ENCODE data around the gene BCL7B. TPM values are rescaled to one million over a fixed set of nuclear protein-coding genes. Genes with fewer than 3 reads are reported as not detected.
"Not testable (repeated sequence)": the region's sequence is repeated elsewhere in the genome, so short reads cannot be mapped to it uniquely, and the experiment has no call there.

The BCL7B gene
- 69.4 and 83.5 TPM in 2 replicates for total RNA-seq
- 74.0 TPM for polyA plus RNA-seq (2012)

DNA sequence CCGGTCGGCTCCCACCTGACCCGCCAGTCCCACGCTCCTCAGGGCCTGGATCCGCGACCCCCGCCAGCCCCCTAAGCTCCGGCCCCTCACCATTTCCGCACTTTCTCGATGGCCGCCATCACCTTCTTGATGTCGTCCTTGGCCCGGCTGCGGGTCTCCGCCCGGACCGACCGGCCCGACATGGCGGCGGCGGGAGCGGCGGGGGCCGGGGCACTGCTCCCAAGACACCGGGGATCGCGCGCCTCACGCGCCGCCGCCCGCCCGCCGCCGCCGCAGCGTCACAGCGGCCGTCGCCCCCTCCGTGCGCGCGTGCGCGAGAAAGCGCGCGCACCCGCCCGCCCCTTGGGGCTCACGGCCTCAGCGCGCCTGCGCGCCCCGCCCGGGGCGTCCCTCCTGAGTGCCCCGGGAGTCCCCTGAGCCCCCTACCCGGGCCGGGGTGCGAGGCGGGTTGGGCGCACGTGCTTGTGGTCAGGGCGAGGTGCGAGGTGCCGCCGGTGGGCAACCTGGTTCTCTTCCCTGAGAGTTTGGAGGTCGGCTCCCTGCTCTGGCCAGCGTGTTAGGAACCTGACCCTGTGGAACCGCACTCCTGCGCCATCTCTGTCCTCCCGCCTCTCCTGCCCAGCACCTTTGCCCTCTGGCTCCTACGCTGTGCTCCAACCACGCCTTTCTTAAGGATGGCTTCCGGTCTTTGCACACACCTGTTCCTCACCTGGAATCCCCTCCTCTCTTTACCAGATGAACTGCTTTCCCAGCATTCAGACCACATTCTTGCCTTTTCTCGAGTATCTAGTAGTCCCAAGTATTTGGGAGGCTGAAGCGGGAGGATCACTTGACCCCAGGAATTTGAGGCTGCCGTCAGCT, at the start of gene BCL7B:
BCL7B (minus strand) TSS at position 294 of the 861 bp plus-strand sequence; CDS start at position 182, 112 bp downstream.
- peak; percentile 82 for DNase-seq (ENCODE audit: low read depth)

DNA sequence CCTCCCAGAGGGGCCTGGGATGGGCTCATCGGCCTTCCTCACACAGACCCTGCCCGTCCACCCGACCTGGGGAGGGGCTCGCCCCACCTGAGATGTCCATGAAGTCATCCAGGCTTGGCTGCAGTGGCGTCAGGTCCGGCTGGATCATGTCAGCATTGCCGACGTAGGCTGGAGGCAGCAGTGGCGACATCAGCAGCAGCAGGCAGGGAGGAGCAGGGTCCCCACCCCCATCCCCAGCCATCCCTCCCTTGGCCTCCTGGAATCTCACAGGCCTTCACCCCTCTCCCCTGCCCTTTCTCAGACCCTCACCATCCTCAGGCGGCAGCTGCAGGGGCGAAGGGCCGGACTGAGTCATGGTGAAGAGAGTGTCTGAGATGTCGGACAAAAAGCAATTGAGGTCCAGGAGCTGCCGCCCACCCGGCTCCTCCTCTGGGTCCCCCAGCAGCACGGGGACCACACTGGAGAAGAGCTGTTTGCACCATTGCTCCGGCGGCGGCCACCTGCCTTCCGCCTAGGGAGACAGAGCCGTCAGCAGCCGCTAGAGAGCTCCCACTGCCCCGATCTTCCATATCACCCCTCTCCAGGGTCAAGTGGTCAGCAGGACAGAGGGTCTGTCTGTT, 48.2 kb upstream of the BCL7B start:
- DNase-seq (ENCODE audit: low read depth), result no peak

DNA sequence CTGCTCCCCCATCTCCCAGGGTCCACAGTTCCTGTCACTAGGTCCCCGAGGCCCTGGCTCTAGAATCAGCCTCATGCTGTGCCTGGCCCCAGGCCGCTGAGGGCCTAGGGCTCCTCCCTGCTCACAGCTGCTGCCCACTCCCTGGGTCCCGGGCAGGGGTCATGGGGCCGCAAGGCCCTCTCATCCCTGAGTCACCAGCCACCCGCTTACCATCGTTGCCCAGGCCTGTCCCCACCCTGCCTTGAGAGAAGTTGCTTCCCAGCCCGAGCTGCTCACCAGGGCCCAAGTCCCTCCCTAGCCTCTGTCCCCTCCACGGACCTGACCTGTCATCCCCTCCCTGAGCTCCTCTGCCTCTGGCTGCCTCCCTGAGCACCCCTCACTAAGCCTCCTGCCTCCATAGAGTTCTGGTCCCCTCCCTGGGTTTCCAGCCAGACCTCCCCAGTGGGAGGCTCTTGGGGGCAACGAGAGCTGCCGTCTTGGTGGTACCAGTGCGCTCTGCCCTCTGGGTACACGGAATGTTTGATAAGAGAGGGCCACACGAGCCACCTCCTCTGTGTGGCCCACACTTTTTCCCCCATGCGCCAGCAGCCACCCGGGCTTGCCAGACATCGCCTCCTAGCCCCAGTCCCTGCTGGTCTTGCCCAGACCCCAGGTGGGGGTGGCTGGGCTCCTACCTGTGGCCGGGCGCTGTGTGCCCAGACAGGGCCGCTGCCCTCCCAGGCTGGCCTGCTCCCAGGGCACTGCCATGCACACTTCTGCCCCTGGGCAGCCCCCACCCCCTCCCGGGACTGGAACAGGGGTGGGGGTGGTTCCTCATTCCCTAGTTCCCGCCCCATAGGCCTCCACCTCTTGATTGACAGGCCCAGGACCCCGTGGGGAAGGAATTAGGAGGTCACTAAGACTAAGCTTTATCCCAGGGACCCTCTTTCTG, 45.5 kb upstream of the BCL7B start:
- DNase-seq (ENCODE audit: low read depth), result peak; percentile 94

DNA sequence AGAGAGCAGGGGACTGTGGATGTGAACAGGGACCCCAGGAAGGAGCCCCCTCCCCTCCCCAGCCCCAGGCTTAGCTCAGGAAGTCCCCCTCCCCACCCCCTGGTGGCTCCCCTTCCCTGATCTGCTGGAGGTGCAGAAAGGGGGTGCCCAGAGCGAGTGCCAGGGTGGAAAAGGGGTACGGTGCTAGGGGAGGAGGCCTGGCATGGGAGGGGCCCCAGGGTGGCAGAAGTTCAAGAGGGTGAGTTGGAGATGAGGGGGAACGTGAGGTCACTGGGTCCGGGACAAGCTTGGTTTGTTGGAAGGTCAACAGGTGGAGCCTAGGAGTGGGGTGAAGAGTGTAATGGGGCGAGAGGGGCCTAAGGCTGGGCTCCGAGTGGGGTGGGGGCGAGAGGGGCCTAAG, 42.4 kb upstream of the BCL7B start:
- no peak for DNase-seq (ENCODE audit: low read depth)

DNA sequence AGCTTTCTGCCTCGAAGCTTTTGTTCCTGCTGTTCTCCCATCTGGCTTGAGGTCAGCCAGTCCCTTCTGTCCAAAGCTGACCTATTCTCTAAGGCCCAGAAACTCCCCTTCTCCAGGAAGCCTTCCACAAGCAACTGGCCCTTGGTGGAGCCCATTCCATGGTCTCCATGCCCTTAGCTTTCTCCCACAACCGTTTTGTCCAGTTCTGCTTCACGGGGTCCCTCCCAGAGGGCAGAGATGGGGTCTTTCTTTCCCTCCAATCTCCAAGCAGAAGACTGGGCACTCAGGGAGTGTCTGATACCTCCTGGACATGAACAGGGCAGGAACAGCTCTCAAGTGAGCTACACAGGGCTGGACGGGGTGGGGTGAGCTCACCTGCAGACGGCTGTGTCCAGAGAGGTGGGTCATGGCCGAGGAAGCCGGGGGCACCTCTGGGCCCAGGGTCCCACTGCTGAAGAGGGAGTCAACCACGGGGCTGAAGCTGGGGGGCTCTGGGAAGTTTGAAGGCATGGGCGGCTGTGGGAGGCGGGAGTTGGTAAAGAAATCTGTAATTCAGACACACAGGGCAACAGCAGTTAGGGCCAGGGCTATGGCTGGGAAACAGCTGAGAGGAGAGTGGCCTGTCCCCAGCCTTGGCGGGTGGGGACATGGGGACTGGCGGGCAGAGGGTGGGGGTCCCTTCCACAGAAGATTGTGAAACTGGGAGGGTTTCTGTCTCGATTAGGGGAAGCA, 41.8 kb upstream of the BCL7B start:
- DNase-seq (ENCODE audit: low read depth), result no peak

DNA sequence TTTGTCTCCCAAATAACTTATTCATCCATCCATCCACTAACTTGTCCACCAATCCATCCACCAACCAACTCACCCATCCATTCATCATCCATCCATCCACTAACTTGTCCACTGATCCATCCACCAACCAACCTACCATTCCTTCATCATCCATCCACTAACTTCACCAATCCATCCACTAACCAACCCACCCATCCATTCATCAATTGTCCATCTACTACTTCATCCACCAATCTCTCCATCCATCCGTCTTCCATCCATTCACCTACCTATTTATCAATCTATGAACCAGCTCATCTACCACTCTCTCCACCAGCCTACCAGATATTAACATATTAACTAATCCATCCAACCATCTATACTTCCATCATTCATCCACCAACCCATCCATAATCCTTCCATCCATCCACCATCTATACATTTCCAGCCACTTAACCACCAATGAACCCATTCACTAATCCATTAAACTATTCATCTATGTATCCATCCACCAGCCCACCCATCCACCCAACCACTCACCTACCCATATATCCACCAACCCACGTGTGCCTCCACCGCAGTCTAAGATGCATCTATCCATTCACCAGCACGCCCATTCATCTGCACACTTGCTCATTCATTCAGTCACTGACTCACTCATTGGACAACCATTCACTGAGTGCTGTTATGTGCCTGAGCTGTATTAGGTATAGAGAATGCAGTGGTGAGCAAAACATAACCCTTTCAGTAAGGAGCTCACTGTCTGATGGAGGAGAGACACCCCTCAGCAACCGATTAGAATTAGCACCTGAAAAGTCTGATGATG, 40.7 kb upstream of the BCL7B start:
- no peak for DNase-seq (ENCODE audit: low read depth)

DNA sequence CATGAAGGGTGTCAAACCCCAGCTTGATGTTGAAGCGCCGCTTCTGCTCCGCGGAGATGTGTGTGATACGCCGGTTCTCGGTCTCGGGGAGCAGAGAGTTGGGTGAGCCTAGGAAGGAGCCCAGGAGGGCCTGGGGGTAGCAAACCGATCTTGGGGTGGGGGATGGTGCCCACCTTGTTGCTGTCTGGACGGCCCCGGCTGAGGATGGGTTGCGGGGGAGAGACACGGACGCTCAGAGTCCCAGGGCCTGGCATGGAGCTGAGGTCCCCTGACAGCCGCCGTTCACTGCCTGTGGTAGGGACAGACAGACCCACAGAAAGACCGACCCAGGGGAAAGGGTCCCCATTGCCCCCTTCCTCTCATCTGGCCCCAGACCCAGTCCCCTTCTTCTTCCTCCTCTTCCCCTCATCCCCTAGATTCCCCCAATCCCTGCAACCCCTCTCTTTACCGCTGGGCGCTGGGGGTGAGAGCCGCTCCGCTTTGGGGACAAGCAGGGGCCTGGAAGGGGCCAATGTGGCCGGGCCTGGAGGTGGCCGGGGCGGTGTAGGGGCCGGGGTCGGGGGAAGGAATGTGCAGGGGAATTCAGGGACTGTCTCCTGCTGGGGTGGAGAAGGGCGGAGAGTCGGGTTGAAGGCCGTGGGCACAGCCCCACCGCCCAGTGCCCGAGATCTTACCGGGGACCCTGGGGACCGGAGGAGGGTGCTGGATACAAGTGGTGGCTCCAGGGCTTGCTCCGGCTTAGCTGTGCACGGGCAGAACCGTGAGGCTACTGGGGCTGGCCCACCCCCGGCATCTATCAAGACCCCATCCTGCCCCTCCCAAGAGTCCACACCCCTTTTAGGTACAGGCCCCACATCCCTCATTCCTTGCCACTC, 38.9 kb upstream of the BCL7B start:
- DNase-seq (ENCODE audit: low read depth), result no peak

DNA sequence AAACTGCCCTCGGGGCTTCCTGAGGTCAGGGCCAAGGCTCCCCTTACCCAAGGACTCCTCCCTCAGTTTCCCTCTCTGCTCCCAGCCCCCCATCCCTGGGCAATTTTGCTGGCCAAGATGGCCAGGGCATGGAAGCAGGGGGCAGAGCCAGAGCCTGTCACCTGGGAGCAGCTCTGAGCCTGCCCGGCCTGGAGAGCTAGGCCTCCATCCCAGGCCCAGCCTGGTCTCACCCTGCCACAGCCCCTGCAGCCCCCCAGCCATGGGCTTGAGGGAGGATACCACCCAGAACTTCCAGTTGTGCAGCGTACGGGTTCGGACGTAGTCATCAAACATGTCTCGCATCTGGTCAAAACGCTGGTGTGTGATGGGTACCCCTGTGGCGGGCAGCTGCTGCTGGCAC, 37.9 kb upstream of the BCL7B start:
- no peak for DNase-seq (ENCODE audit: low read depth)

DNA sequence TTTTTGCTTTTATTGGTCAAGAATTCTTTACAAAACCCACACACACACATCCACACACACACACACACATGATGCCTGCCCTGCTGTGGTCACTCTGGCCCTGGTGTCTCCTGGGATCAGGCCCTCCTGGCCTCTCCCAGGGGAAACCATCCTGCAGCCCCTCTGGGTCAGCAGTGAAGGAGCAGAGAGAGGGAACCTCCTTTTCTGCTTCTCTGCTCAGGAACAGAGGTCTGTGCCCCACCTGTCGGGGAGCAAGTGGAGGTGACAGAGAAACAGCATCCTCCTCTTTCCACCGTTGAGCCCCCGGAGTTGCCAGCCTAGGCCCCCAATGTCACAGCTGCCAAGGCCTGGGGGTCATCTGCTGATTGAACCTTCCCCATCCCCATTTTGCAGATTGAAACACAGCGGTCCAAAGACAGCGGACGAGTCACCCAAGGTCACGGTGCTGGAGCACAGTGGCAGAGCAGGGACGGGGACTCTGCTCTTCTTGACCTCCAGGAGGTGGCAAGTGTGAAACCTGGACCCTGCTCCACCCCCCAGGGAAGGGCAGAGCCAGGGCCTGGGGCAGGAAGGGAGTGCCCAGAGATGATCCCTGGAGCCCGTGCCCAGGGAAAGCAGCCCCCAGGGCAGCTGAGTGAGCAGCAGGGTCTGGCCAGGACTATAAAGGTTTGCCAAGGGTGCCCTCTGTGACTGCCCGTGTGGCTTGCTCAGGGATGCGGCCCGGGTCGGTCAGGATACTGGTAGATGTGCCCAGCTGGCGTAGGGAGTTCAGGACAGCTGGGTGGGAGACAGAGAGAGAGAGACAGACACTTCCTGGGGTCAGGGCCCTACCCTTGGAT, 35.9 kb upstream of the BCL7B start:
- DNase-seq (ENCODE audit: low read depth), result no peak

DNA sequence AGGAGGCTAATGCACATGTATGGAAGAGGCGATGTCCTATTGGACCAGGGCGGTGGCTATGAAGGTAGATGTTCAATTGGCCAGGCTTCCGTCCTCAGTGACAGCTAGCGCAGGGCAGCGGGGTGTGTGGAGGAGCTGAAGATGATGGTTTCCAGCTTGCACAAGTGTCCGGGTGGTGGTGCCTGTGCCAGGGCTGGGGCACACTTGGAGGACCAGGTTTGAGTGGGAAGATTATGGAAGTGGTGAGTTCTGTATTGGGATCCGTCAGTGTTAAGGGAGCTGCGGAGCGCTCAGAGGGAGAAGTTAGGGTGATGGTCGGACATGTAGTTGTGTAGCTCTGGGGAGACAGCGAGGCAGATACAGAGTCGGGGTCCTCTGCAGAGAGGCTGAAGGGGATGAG, 29.4 kb upstream of the BCL7B start:
- DNase-seq (ENCODE audit: low read depth), result no peak

DNA sequence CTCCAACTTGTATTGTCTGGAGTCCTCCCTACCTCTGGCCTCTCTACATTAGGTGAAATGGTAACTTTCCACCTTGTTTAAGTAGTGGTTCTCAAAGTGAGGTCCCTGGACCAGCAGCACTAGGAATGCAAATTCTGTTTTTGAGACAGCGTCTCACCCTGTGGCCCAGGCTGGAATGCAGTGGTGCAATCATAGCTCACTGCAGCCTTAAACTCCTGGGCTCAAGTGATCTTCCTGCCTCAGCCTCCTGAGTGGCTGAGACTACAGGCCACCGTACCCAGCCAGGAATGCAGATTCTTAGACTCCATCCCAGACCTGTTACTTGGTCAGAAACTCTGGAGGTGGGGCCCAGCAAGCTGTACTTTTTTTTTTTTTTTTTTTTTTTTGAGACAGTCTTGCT, 27.7 kb upstream of the BCL7B start:
- DNase-seq (ENCODE audit: low read depth), result no peak

DNA sequence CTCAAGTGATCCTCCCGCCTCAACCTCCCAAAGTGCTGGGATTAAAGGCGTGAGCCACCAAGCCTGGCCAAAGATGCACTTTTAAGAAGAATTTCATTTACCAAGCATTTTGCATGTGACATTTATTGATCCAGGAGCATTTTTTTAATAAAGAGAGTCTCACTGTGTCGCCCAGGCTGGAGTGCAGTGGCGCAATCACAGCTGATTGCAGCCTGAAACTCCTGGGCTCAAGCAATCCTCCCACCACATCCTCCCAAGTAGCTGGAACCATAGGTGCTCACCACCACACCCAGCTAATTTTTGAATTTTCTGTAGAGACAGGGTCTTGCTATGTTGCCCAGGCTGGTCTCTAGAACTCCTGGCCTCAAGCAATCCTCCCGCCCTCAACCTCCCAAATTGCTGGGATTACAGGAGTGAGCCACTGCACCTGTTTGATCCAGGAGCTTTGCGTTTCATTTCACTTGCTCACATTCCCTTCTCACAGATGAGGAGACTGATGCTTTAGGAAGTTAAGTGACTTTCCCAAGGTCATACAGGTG, 25.2 kb upstream of the BCL7B start:
- no peak for DNase-seq (ENCODE audit: low read depth)

DNA sequence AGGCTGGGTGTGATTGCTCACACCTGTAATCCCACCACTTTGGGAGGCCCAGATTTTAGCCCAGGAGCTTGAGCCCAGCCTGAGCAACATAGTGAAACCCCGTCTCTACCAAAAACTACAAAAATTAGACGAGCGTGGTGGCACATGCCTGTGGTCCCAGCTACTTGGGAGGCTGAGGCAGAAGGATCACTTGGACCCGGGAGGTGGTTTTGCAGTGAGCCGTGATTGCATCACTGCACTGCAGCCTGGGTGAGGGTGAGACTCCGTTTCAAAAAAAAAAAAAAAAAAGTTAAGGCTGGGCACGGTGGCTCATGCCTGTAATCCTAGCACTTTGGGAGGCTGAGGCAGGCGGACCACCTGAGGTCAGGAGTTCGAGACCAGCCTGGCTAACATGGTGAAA, 23.5 kb upstream of the BCL7B start:
- not testable (repeated sequence) for DNase-seq (ENCODE audit: low read depth)

DNA sequence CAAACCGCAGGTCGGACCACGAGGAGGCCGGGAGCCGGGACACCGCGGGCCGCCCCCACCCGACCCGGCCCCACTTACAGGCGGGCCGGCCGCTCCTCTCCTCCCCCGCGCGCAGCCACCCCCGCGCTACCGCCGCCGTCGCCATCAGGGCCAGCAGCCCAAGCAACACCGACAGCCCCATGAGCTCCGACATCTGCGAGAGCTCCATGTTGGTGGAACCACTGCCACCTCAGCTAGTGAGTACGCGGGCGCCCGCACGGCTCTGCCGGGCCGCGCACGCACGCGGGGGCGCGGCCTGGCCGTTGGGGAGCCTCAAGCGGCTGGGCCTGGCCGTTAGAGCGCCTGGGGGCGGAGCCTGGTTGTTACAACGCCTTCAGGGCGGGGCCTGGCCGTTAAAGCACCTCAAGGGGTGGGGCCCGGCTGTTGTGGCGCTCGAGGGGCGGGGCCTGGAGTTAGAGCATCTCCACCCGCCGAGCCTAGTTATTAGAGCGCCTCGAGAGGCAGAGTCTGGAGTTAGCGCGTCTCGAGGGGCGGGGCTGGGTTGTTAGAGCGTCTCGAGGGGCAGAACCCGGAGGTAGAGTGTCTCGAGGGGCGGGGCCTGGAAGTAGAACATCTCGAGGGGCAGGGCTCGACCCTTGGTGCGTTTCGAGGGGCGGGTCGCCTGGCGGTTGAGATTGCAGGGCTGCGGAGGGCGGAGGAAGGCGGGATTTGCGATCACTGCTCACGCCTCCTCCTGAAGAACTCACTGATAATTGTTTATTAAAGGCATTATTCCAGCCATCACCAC, 21.0 kb upstream of the BCL7B start, which contains the start of gene TBL2:
TBL2 (minus strand) TSS at position 238 of the 787 bp plus-strand sequence; CDS start at position 208, 30 bp downstream.
- DNase-seq (ENCODE audit: low read depth), result peak; percentile 100

DNA sequence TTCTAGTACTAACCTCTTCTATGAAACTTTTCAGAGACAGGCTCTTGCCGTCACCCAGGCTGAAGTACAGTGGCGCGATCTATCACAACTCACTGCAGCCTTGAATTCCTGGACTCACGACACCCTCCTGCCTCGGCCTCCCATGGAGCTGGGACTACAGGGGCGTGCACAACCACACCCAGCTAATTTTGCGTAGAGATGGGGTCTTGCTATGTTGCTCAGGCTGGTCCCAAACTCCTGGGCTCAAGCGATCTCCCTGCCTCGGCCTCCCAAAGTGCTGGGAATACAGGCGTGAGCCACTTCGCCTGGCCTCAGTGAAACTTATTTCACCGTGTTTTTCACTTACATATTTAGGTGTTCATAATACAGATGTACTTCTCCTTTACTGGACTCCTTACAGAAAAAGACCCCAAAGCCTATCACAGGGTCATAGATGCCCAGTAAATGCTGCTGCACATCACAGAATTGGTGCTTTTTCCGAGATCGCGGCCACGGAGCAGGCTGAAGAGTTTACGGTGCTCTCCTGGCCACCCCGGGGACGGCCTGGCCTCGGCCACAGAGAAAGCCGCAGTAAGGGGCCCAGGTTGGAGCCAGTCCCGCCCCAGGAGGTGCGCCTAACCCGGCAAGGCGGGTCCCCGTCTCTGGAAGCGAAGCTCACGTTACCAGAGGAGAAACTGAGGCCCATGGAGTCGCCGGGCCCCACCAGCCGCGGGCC, 20.3 kb upstream of the BCL7B start:
- no peak for DNase-seq (ENCODE audit: low read depth)

DNA sequence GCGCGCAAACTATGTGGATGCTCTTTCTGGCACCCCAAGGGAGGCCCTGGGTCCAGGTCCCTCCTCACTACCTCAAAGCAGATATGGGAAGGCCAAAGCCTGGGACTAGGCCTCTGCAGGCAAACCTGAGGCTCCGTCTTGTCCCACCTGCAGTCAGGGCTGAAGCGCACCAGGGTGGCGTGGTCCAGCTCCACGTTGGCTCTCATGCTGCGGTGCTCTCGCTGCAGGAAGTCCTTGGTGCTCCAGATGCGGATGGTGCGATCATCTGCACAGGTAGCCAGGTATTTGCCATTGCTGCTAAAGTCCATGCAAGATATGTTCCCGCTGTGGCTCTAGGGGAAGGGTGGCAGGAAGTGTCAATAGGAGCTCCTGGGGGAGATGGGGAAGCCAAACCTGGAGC, 16.3 kb upstream of the BCL7B start:
- DNase-seq (ENCODE audit: low read depth), result no peak

All from myocyte (in vitro differentiated cells).